GM18951 (cell line): ENCODE results near the gene PPFIA3.
A peak's percentile ranks its signal among the peaks of the same experiment; 100 is the strongest.
"Not testable (repeated sequence)": the region's sequence is repeated elsewhere in the genome, so short reads cannot be mapped to it uniquely, and the experiment has no call there.

Experiments
- POLR2A ChIP-seq: IDR thresholded peaks from 4 replicates; pipeline ENCODE4 v1.6.1; 2011; ENCODE audit warnings: mild to moderate bottlenecking; ENCODE audit not compliant: insufficient read length, insufficient read depth; ENCODE audit errors: extremely low read depth
- in situ Hi-C: fragments of 300-500 bp; cut with MboI; formaldehyde crosslinking; loops from one replicate; pipeline ENCODE4 v1.12.0; 2022; ENCODE audit warnings: low sequenced_read_pairs, mixed read lengths, inconsistent platforms; ENCODE audit not compliant: unreplicated experiment

The PPFIA3 gene

DNA sequence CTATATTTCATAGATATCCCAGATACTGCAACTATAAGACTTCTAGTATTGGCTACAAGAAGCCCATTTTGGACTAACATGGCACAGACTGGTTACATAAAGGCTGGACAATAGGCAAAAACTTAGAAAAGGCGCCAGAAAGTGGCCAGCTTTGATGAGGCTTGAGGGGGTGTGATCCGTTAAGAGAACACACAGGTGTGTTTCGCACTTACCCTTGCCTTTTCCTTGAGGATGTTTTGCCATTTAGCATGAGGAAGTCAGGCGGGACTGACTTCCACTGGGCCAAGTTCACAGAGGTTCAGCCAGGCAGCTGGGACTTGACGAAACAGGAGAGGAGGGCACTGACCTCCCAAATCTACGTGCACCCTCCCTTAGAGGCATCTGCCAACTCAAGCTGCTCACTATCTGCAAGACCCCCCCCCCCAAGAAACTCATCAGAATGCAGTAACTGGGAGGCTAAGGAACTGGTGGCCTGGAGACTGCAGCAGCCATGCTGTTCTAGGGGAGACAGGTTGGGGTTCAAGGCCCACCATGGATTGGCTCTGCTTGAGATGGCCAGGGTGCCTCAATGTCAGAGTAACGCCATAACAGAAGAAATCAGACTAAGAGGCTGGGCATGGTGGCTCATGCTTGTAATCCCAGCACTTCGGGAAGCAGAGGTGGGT is 9.6 kb upstream of the PPFIA3 start:
- in situ Hi-C loops = no loop called here
- no peak for TF ChIP-seq POLR2A

DNA sequence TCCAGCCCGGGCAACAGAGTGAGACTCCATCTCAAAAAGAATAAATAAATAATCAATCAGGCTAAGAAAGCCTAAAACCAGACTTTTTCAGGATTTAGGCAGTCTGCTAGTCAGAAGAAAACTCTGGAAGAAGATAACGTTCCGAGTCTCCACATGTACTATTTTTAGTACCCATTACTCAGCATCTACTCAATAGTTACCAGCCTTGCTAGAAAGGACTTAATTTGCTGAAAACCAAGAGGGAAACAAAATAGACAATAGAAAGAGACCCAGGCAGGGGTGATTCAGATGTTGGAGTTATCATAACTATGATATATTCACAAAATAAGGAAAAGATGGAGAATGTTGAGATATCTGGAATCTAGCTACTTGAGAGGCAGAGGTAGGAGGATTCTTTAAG is 8.8 kb upstream of the PPFIA3 start:
- no peak for TF ChIP-seq POLR2A
- in situ Hi-C loops = no loop called here

GRCh38 chr19:49111218-49111998 is 7.9 kb upstream of the PPFIA3 start:
- in situ Hi-C loops = no loop called here
- TF ChIP-seq POLR2A = no peak

DNA sequence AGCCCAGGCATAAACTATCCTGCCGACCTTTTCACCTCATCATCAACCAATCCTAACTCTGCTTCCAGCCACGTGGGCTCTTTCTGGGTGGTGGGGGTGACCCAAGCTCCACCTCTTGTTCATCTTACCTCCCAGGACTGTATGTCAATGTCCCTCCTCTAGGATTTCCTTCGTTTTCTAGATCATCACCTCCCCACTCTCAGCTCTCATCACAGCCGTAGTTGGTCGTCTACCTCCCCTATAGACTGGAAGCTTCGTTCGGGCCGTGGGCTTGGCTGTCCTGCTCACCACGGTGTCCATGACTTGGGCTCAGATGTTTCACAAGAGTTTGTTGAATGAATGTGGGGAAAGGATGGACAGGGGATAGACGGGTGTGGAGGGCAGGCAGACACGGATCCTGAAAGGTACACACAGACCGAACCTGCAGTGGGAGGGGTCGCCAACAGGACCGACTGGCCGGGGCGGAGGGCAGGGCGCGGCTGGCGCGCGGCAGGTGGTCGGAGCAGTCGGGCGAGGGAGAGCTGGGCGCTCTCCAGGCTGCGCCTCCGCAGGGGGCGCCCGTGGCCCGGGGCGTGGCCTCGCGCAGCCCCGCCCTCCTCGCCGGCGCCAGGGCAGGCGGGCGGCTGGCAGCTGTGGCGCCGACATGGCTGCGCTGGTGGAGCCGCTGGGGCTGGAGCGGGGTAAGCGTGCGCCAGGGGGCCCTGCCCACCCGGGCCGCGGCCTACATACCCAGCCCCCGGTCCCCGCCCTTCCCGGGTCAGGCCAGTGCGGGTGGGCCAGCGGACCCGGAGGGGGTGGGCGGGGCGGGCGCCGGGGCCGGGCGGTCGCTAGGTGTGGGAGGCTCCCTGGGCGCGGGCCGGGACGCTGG is 5.3 kb upstream of the PPFIA3 start, which contains the start of gene LIN7B:
TSS of gene LIN7B (plus strand) at position 609 of the 868 bp plus-strand sequence. CDS start at position 644, 35 bp downstream.
- TF ChIP-seq POLR2A = peak; percentile 47
- in situ Hi-C loops = no loop called here

- TF ChIP-seq POLR2A = no peak
- in situ Hi-C loops = no loop called here
Measured at GRCh38 chr19:49114630-49115363, 4.5 kb upstream of the PPFIA3 start.

DNA sequence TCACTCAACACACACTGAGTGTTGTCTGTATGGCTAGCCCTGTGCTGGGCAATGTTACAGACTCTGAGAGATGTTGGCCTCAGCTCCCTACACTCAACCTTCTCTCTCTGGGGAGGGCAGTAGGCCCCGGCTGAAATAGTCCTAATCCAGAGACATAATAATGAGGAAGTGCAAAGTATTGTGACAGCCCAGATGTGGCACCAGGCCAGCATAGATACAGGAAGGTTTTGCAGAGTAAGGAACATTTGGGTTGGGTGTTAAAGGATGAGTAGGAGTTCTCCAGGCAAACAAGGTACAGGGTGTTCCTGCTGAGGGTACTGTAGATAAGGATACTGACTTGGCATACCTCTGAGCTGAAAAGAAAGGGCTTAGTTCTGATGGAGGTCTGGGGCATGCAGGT is 2.8 kb upstream of the PPFIA3 start:
- in situ Hi-C loops = no loop called here
- TF ChIP-seq POLR2A = no peak

GRCh38 chr19:49117677-49118564 is 1.4 kb upstream of the PPFIA3 start:
- no peak for TF ChIP-seq POLR2A
- in situ Hi-C loops = no loop called here

DNA sequence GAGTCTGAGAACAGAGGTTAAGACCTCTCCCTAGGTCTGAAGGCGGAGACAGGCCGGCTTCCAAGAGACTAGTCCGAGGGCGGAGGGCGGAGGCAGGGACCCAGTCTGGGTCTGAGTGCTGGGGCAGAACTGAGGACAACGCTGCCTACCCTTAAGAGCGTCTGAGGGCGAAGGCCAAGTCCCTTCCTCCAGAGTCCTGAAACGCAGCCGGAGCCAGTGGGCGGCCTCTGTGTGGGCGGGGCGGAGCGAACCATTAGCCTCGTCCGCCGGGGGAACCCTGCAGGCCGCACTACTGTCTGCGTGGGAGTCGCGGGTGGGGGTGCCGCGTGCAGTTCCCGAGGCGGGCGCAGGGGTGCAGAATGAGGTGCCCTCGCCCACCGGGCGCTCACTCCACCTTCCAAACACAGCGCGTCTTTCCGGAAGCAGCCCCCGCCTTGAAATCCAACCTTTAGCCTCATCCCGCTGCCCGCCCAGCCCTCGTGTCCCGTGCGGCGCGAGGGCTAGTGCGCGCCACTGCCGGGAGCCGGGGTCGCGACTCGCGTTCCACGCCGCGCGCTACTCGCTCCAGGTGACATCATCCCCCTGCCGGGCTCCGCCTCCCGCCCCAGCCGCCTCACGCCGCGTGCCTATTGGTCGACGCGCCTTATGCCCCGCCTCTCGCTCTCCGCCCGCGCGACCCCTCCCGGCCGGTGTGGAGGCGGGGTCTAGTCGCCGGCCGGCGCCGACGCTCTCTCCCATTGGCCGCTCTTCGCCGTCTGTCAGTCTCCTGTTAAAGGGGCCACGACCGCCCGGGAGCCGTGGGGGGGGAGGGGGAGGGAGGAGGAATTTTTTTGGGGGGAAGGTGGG is 556 bp upstream of the PPFIA3 start, which contains the start of gene C19orf73:
TSS of gene C19orf73 (minus strand) at position 579 of the 846 bp plus-strand sequence. CDS start at position 458, 121 bp downstream.
- TF ChIP-seq POLR2A = peak; percentile 68
- in situ Hi-C loops = no loop called here

GRCh38 chr19:49120325-49120683 is 960 bp downstream of the PPFIA3 start:
- TF ChIP-seq POLR2A = no peak
- in situ Hi-C loops = no loop called here

GRCh38 chr19:49120868-49121267 is 1.5 kb downstream of the PPFIA3 start:
- TF ChIP-seq POLR2A = no peak
- in situ Hi-C loops = no loop called here

- in situ Hi-C loops = not testable (repeated sequence)
Measured at GRCh38 chr19:49121841-49122240, 2.5 kb downstream of the PPFIA3 start.

- in situ Hi-C loops = not testable (repeated sequence)
Measured at GRCh38 chr19:49123285-49123684, 3.9 kb downstream of the PPFIA3 start.
